Peyer's patch (tissue), 4 donors: ENCODE results near the gene GABRR1.

ENCODE experiments used
- POLR2A ChIP-seq, 2 donors: fragments of 450-650 bp; IDR thresholded peaks; one replicate each; pipeline ENCODE4 v1.5.1; 2017; ENCODE audit warnings: antibody characterized with exemption in 2 of 2, mild to moderate bottlenecking in 2 of 2, moderate library complexity in 2 of 2
- TF ChIP-seq, protein P1 (sequence below), 6 experiments: fragments of 450-650 bp in 4 of 6; fragments of 200-600 bp in 2 of 6; sonication (generic) in 1 of 6; IDR thresholded peaks; one replicate each; pipeline ENCODE4 v1.5.1; 2017 to 2019; ENCODE audit warnings: antibody characterized with exemption in 6 of 6, mild to moderate bottlenecking in 3 of 6, moderate library complexity in 1 of 6

DNA sequence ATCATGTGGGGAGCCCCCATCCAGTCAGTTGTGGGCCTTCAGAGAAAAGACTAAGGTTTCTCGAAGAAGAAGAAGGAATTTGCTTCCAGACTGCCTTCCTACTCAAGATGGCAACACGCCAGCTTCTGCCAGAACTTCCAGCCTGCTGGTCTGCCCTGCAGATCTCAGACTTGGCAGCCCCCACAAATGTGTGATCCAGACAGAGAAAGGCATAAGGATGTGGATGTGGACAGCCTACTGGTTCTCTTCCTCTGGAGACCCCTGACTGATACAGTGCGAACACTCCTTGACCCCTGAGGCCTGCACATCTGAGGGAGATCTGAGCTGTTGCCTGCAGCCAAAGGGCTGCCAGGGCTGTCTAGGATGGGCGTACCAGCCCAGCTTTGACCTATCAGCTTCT lies 8.6 kb downstream of the GABRR1 start:
- TF ChIP-seq, protein P1, sequence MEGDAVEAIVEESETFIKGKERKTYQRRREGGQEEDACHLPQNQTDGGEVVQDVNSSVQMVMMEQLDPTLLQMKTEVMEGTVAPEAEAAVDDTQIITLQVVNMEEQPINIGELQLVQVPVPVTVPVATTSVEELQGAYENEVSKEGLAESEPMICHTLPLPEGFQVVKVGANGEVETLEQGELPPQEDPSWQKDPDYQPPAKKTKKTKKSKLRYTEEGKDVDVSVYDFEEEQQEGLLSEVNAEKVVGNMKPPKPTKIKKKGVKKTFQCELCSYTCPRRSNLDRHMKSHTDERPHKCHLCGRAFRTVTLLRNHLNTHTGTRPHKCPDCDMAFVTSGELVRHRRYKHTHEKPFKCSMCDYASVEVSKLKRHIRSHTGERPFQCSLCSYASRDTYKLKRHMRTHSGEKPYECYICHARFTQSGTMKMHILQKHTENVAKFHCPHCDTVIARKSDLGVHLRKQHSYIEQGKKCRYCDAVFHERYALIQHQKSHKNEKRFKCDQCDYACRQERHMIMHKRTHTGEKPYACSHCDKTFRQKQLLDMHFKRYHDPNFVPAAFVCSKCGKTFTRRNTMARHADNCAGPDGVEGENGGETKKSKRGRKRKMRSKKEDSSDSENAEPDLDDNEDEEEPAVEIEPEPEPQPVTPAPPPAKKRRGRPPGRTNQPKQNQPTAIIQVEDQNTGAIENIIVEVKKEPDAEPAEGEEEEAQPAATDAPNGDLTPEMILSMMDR (IDR thresholded peaks at IDR 0.05), result no peak
- TF ChIP-seq POLR2A (IDR thresholded peaks at IDR 0.05), result no peak
